GM21381 (cell line): Measurements from ENCODE around the gene CLTC.

Source experiments
- ATAC-seq: cut with Tn5 transposase; IDR thresholded peaks from one replicate; pipeline ENCODE4 v1.9.1; 2021; ENCODE audit warnings: mild to moderate bottlenecking, moderate library complexity; ENCODE audit not compliant: unreplicated experiment

Gene CLTC

DNA sequence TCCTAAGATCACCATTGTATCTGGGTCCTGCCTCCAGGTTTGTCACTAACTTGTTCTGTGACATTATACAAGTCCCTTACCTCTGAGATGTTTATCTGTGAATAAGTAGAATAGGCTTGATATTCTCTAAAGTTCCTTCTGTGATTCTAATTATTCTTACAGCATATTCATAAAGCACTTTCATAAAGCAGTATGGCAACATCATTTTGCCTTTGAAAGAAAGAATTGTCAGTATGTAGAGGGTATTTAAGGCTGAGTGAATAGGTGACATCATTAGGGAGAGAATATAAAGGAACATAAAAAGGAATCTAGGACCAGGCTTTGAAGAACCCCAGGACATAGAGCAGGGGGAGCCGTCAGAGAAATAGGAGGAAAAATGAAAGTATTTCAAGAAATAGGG is 103.3 kb downstream of the CLTC start:
- ATAC-seq: no peak

DNA sequence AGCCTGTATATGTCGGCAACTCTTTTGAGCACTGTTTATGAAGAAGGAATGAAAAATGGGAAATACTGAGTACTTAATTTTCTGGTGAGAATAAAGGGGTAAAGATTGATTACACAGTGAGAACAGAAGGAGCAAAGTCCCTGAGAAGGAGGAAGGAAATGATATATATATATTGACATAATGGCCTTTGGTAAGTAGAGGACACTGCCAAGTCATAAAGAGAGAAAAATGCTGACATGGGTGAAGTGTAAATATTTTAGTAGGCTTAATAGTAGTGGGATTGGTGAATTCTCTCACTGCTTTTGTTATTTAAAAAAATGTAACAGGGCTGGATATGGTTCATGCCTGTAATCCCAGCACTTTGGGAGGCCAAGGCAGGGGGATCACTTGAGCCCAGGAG is 103.9 kb downstream of the CLTC start:
- no peak for ATAC-seq

- ATAC-seq: no peak
Measured at GRCh38 chr17:59725691-59726090, 106.0 kb downstream of the CLTC start.

- ATAC-seq: no peak
Measured at GRCh38 chr17:59727817-59728533, 108.3 kb downstream of the CLTC start.

DNA sequence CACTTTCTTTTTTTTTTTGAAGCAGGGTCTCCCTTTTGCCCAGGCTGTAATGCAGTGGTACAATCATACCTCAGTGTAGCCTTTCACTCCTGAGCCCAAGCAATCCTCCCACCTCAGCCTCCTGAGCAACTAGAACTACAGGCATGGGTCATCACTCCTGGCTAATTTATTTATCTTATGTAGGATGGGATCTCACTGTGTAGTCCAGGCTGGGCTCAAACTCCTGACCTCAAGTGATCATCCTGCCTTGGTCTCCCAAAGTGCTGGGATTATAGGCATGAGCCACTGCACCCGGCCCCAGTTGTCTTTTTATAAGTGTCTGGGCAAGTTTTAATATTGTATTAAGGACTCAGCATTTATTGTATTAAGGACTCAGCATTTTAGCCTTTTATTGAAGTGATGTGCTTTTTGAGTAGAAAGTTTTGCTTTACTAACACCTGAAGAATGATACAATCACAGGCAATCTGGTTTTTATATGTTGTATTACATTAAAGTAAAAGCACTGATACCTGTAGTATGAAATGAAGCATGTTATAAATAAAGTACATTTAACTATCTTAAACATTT is 110.7 kb downstream of the CLTC start:
- ATAC-seq: no peak

GRCh38 chr17:59733697-59734096 is 114.0 kb downstream of the CLTC start:
- no peak for ATAC-seq

- ATAC-seq: no peak
Measured at GRCh38 chr17:59734226-59734625, 114.5 kb downstream of the CLTC start.

DNA sequence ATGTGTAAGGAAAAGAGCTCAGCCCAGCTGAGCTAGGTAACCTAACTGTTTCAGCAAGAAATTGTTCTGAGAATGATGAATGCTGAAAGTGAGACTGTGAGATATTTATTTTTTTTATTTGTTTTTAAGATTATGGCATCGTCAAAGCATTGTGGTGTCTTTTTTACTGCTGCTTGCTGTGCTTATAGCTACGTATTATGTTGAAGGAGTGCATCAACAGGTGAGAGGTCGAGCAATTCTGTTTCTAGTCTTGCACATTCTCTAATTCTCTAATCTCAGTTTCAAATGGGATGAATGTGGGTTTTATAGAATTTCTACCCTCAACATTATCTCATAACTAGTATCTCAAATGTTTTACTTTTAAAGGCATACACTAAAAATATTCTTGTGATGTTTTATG is 117.6 kb downstream of the CLTC start:
- ATAC-seq: no peak

DNA sequence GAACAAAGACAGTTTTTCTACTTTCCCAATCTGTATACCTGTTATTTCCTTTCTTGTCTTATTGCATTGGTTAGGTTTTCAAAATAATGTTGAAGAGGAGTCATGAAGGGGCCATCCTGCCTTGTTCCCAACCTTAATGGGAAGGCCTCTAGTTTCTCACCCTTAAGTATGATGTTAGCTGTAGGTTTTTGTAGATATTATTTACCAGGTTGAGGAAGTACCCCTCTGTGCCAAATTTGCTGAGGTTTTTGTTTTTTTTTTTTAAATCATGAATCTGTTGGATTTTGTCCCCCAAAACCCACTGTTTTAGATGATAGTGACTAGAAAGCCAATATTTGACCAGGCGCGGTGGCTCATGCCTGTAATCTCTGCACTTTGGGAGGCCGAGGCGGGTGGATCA is 124.1 kb downstream of the CLTC start:
- no peak for ATAC-seq

GRCh38 chr17:59745040-59745439 is 125.3 kb downstream of the CLTC start:
- ATAC-seq: no peak
